Neural progenitor cell (in vitro differentiated cells): ENCODE results near the gene OS9.

Experiments used
- CTCF ChIP-seq: fragments of 200-600 bp; sonication (generic); IDR thresholded peaks from 2 replicates; pipeline ENCODE4 v1.5.1; 2017; ENCODE audit warnings: antibody characterized with exemption, mild to moderate bottlenecking
- EZH2 ChIP-seq: fragments of 200-600 bp; sonication (generic); IDR thresholded peaks from 2 replicates; pipeline ENCODE4 v1.6.1; 2017; ENCODE audit warnings: antibody characterized with exemption, mild to moderate bottlenecking, moderate library complexity
- EZH2phosphoT487 ChIP-seq: fragments of 200-600 bp; sonication (generic); IDR thresholded peaks from 2 replicates; pipeline ENCODE4 v1.6.1; 2017; ENCODE audit warnings: antibody characterized with exemption

DNA sequence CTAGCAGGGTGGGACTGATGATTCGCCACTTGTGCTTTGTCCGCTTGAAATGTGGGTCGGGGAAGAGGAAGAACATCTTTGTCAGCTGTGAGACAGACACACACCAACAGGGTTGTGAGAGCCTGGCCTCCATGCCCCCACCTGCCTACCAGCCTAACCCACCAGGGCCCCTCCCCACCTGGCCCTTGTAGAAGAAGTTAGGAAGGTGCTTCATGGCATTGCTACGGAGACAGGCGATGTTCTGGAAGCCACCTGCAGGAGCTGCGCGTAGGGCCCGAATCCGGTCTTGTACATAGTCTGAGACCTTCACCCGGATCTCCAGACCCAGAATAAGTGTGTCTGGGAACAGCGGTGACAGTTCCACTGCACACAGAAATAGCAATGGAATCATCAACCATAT is 75.7 kb downstream of the OS9 start:
- no peak for TF ChIP-seq CTCF
- TF ChIP-seq EZH2 = no peak
- TF ChIP-seq EZH2phosphoT487 = no peak
